Measurements from ENCODE around the gene TIMMDC1. TPM values are rescaled to one million over a fixed set of nuclear protein-coding genes. Genes with fewer than 3 reads are reported as not detected.
A peak's percentile ranks its signal among the peaks of the same experiment; 100 is the strongest.

The TIMMDC1 gene
- total and polyA plus RNA-seq, 10 of the 15 experiments (the other 5 are each of a cell fraction or from before 2014, with no cell fraction given), result 55.9 to 146 (median 72.1) TPM

DNA sequence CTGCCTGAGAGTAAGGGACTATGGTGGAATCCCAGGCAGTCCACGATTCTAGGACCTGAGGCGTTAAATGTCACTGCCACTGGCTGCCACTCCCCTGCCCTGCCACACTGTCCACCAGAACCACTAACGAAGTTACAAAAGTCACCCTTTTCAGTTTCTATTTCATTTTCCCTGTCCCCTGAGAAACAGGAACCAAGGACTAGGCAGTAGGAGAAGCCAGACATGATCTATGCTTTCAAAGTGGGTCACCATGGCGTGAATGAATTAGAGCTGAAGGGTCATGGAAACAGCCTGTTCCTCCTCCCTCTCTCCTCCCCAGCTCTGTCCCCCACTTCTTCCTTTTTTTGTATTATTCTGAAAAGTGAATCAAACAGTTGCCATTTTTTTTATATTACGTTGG is 71.9 kb downstream of the TIMMDC1 start (continued):
- TF ChIP-seq GATAD2B (conservative IDR thresholded peaks at IDR 0.05; ENCODE audit: low read depth), result no peak
- no peak for TF ChIP-seq SMARCA5 (IDR thresholded peaks at IDR 0.05)
- peak in 1 of 2 experiments; percentile 7; a peak in 1 of 4 replicates for TF ChIP-seq BHLHE40 (IDR thresholded peaks at IDR 0.05; ENCODE audit: borderline replicate concordance in 1 of 2, low read depth in 2 of 2, low read length in 1 of 2)
- TF ChIP-seq DPF2 (IDR thresholded peaks at IDR 0.05), result peak; percentile 52; the same call in 1 of the 2 replicates
- TF ChIP-seq, protein P1, sequence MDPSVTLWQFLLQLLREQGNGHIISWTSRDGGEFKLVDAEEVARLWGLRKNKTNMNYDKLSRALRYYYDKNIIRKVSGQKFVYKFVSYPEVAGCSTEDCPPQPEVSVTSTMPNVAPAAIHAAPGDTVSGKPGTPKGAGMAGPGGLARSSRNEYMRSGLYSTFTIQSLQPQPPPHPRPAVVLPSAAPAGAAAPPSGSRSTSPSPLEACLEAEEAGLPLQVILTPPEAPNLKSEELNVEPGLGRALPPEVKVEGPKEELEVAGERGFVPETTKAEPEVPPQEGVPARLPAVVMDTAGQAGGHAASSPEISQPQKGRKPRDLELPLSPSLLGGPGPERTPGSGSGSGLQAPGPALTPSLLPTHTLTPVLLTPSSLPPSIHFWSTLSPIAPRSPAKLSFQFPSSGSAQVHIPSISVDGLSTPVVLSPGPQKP (IDR thresholded peaks at IDR 0.05; ENCODE audit: low read depth, low read length), result no peak
- peak; percentile 89 for TF ChIP-seq IKZF1 (conservative IDR thresholded peaks at IDR 0.05)
- TF ChIP-seq RBBP5 (conservative IDR thresholded peaks at IDR 0.05), result no peak
- no peak for TF ChIP-seq ZNF24 (IDR thresholded peaks at IDR 0.05)
- TF ChIP-seq BRCA1 (IDR thresholded peaks at IDR 0.05; ENCODE audit: low read depth, low read length), result no peak
- TF ChIP-seq KLF5 (IDR thresholded peaks at IDR 0.05; ENCODE audit: partially characterized antibody), result no peak
- TF ChIP-seq, protein P2, sequence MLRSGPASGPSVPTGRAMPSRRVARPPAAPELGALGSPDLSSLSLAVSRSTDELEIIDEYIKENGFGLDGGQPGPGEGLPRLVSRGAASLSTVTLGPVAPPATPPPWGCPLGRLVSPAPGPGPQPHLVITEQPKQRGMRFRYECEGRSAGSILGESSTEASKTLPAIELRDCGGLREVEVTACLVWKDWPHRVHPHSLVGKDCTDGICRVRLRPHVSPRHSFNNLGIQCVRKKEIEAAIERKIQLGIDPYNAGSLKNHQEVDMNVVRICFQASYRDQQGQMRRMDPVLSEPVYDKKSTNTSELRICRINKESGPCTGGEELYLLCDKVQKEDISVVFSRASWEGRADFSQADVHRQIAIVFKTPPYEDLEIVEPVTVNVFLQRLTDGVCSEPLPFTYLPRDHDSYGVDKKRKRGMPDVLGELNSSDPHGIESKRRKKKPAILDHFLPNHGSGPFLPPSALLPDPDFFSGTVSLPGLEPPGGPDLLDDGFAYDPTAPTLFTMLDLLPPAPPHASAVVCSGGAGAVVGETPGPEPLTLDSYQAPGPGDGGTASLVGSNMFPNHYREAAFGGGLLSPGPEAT (IDR thresholded peaks at IDR 0.05; ENCODE audit: low read depth), result peak; percentile 66; the same call in 1 of the 2 replicates
- TF ChIP-seq ZBTB11 (CRISPR knock-in tag; IDR thresholded peaks at IDR 0.05), result no peak
- no peak for TF ChIP-seq SMC3 (IDR thresholded peaks at IDR 0.05; ENCODE audit: borderline replicate concordance, low read length)
- 0 out of 2 replicates have a peak, but pooled peaks have one; percentile 7 for TF ChIP-seq SPI1 (IDR thresholded peaks at IDR 0.05; ENCODE audit: borderline replicate concordance, insufficient read depth, low read depth, low read length)
- no peak for TF ChIP-seq ESRRA (IDR thresholded peaks at IDR 0.05; ENCODE audit: low read length)

All from GM12878 (cell line).